GM21717 (cell line): ENCODE measurements around the gene DTNB.
"Not testable (repeated sequence)": the region's sequence is repeated elsewhere in the genome, so short reads cannot be mapped to it uniquely, and the experiment has no call there.

Experiments used
- ATAC-seq: cut with Tn5 transposase; IDR thresholded peaks from one replicate; pipeline ENCODE4 v1.9.1; 2021; ENCODE audit warnings: mild to moderate bottlenecking, moderate library complexity; ENCODE audit not compliant: unreplicated experiment

The DTNB gene

GRCh38 chr2:25684577-25685473 lies 11.4 kb upstream of the DTNB start:
- no peak for ATAC-seq

- no peak for ATAC-seq
Observed at GRCh38 chr2:25682082-25682481, 8.7 kb upstream of the DTNB start.

GRCh38 chr2:25677877-25678276 lies 4.5 kb upstream of the DTNB start:
- ATAC-seq = no peak

GRCh38 chr2:25674077-25674362 lies 643 bp upstream of the DTNB start:
- no peak for ATAC-seq

GRCh38 chr2:25672494-25673299 lies 680 bp downstream of the DTNB start:
- ATAC-seq = peak; percentile 54

- no peak for ATAC-seq
Observed at GRCh38 chr2:25671622-25672021, 1.8 kb downstream of the DTNB start.

- ATAC-seq = no peak
Observed at GRCh38 chr2:25669520-25669919, 3.9 kb downstream of the DTNB start.

GRCh38 chr2:25666218-25666617 lies 7.2 kb downstream of the DTNB start:
- no peak for ATAC-seq

GRCh38 chr2:25665429-25665828 lies 7.9 kb downstream of the DTNB start:
- ATAC-seq = not testable (repeated sequence)

- no peak for ATAC-seq
Observed at GRCh38 chr2:25664965-25665307, 8.4 kb downstream of the DTNB start.

GRCh38 chr2:25664183-25664964 lies 9.0 kb downstream of the DTNB start:
- no peak for ATAC-seq

GRCh38 chr2:25655316-25655715 lies 18.1 kb downstream of the DTNB start:
- no peak for ATAC-seq

GRCh38 chr2:25654801-25655200 lies 18.6 kb downstream of the DTNB start:
- no peak for ATAC-seq

GRCh38 chr2:25651782-25652455 lies 21.5 kb downstream of the DTNB start:
- no peak for ATAC-seq

- no peak for ATAC-seq
Observed at GRCh38 chr2:25651066-25651465, 22.3 kb downstream of the DTNB start.

- no peak for ATAC-seq
Observed at GRCh38 chr2:25650256-25650655, 23.1 kb downstream of the DTNB start.

- no peak for ATAC-seq
Observed at GRCh38 chr2:25649786-25650185, 23.6 kb downstream of the DTNB start.

GRCh38 chr2:25642298-25642697 lies 31.1 kb downstream of the DTNB start:
- ATAC-seq = no peak

GRCh38 chr2:25639696-25640095 lies 33.7 kb downstream of the DTNB start:
- no peak for ATAC-seq

GRCh38 chr2:25639131-25639530 lies 34.2 kb downstream of the DTNB start:
- no peak for ATAC-seq

GRCh38 chr2:25635797-25636196 lies 37.6 kb downstream of the DTNB start:
- no peak for ATAC-seq
